NCI-H1436 treated with DMSO at 0.1 percent for 48 hours (cell line): ENCODE results near the gene INTS3.

Experiments used
- DNase-seq: peaks from one replicate; lab custom pipeline; 2025; lab: John Stamatoyannopoulos, UW

Gene INTS3

GRCh38 chr1:153727463-153728304 lies at the start of gene INTS3:
Gene INTS3, plus strand, starts transcription at chr1:153728050. Its CDS starts 585 bp downstream, at chr1:153728635.
- DNase-seq: peak; percentile 96

- DNase-seq: no peak
These were observed 49.1 kb upstream of the INTS3 start, which contains the start of gene NPR1 for GRCh38 chr1:153678519-153679336. Gene NPR1, plus strand, starts transcription at chr1:153678688. Its CDS starts 421 bp downstream, at chr1:153679109.

- no peak for DNase-seq
These were observed 48.3 kb upstream of the INTS3 start for GRCh38 chr1:153679337-153680119.

- no peak for DNase-seq
These were observed 47.8 kb upstream of the INTS3 start for GRCh38 chr1:153680120-153680403.

GRCh38 chr1:153682730-153683129 lies 45.1 kb upstream of the INTS3 start:
- DNase-seq: no peak

GRCh38 chr1:153683854-153684253 lies 44.0 kb upstream of the INTS3 start:
- no peak for DNase-seq

GRCh38 chr1:153684892-153685291 lies 43.0 kb upstream of the INTS3 start:
- no peak for DNase-seq

GRCh38 chr1:153685544-153686340 lies 42.1 kb upstream of the INTS3 start:
- no peak for DNase-seq

- DNase-seq: no peak
These were observed 40.3 kb upstream of the INTS3 start for GRCh38 chr1:153687346-153688125.

- DNase-seq: no peak
These were observed 39.6 kb upstream of the INTS3 start for GRCh38 chr1:153688276-153688675.

GRCh38 chr1:153688736-153689328 lies 39.0 kb upstream of the INTS3 start:
- no peak for DNase-seq

- DNase-seq: no peak
These were observed 34.4 kb upstream of the INTS3 start for GRCh38 chr1:153693466-153693865.

- DNase-seq: no peak
These were observed 31.1 kb upstream of the INTS3 start for GRCh38 chr1:153696741-153697140.

GRCh38 chr1:153697191-153698019 lies 30.4 kb upstream of the INTS3 start:
- DNase-seq: no peak

- DNase-seq: peak; percentile 64
These were observed 29.6 kb upstream of the INTS3 start for GRCh38 chr1:153698020-153698922.

GRCh38 chr1:153698923-153699714 lies 28.7 kb upstream of the INTS3 start:
- DNase-seq: no peak

- no peak for DNase-seq
These were observed 28.1 kb upstream of the INTS3 start for GRCh38 chr1:153699768-153700167.

- no peak for DNase-seq
These were observed 22.4 kb upstream of the INTS3 start for GRCh38 chr1:153705484-153705883.
